ENCODE data around the gene C3orf49. TPM values are rescaled to one million over a fixed set of nuclear protein-coding genes. Genes with fewer than 3 reads are reported as not detected.

C3orf49 gene
- total and polyA plus RNA-seq, 8 donors = 0.66 to 1.3 (median 1.0) TPM; not detected in 2

- H3K27ac ChIP-seq = no peak overlapping the region
- H3K9me3 ChIP-seq = no peaks in the 10 kb centered on the region
- H3K27me3 ChIP-seq = no peaks in the 10 kb centered on the region
- no peak overlapping the region for H3K4me3 ChIP-seq
- H3K4me1 ChIP-seq = no peaks in the 10 kb centered on the region
- intact Hi-C loops (cut with DNase I) = no loop called here
- DNase-seq (no peak), ATAC-seq (no peak)
- H3K36me3 ChIP-seq = peaks cover 0 to 16% of the 10 kb centered on the region in 2 donors
- TF ChIP-seq CTCF (IDR thresholded peaks at IDR 0.05) = no peak
These were observed 5.2 kb downstream of the C3orf49 start for GRCh38 chr3:63824309-63824708.

GRCh38 chr3:63830526-63830925, 11.4 kb downstream of the C3orf49 start:
- intact Hi-C loops (cut with DNase I) = no loop called here
- H3K36me3 ChIP-seq = peaks cover 0 to 71% of the 10 kb centered on the region in 2 donors
- DNase-seq = no peak
- H3K4me1 ChIP-seq = no peaks in the 10 kb centered on the region
- TF ChIP-seq CTCF (IDR thresholded peaks at IDR 0.05) = no peak
- no peak overlapping the region for H3K4me3 ChIP-seq
- H3K27me3 ChIP-seq = no peaks in the 10 kb centered on the region
- no peak overlapping the region for H3K27ac ChIP-seq
- no peak for ATAC-seq
- H3K9me3 ChIP-seq = no peaks in the 10 kb centered on the region

GRCh38 chr3:63832395-63832794, 13.3 kb downstream of the C3orf49 start:
- TF ChIP-seq CTCF (IDR thresholded peaks at IDR 0.05) = no peak
- Histone ChIP-seq H3K36me3 (peaks cover 0 to 73% of the 10 kb centered on the region in 2 donors), H3K27me3 (no peaks in the 10 kb centered on the region), H3K4me1 (no peaks in the 10 kb centered on the region), H3K27ac (no peak overlapping the region), H3K9me3 (no peaks in the 10 kb centered on the region), H3K4me3 (no peak overlapping the region)
- DNase-seq (no peak), ATAC-seq (no peak)
- intact Hi-C loops (cut with DNase I) = no loop called here

- intact Hi-C loops (cut with DNase I) = no loop called here
- no peak for ATAC-seq
- H3K9me3 ChIP-seq = no peaks in the 10 kb centered on the region
- H3K27ac ChIP-seq = no peak overlapping the region
- H3K36me3 ChIP-seq = no peaks in the 10 kb centered on the region
- no peaks in the 10 kb centered on the region for H3K4me1 ChIP-seq
- TF ChIP-seq CTCF (IDR thresholded peaks at IDR 0.05) = no peak
- H3K27me3 ChIP-seq = no peaks in the 10 kb centered on the region
- DNase-seq = no peak
- H3K4me3 ChIP-seq = no peak overlapping the region
These were observed 22.6 kb downstream of the C3orf49 start for GRCh38 chr3:63841704-63842103.

GRCh38 chr3:63842127-63842526, 23.0 kb downstream of the C3orf49 start:
- intact Hi-C loops (cut with DNase I) = no loop called here
- Histone ChIP-seq H3K27ac (no peak overlapping the region), H3K27me3 (no peaks in the 10 kb centered on the region), H3K4me1 (no peaks in the 10 kb centered on the region), H3K4me3 (no peak overlapping the region), H3K36me3 (no peaks in the 10 kb centered on the region), H3K9me3 (no peaks in the 10 kb centered on the region)
- DNase-seq (no peak), ATAC-seq (no peak)
- no peak for TF ChIP-seq CTCF (IDR thresholded peaks at IDR 0.05)
